Neutrophil (primary cell): ENCODE data around the gene UGP2.

Source experiments
- H3K27ac ChIP-seq: fragments of 200-600 bp; sonication (generic); 2 replicates; pipeline ENCODE4 v1.5.1; 2016; ENCODE audit warnings: mild to moderate bottlenecking, moderate library complexity
- H3K27me3 ChIP-seq: fragments of 200-600 bp; sonication (generic); 2 replicates; pipeline ENCODE4 v1.6.0; 2016; ENCODE audit warnings: mild to moderate bottlenecking
- H3K36me3 ChIP-seq: fragments of 200-600 bp; sonication (generic); 2 replicates; pipeline ENCODE4 v1.5.1; 2017
- H3K4me1 ChIP-seq, 2 experiments: fragments of 200-600 bp in 1 of 2; sonication (generic) in 1 of 2; 1 replicate in 1 of 2; 2 replicates in 1 of 2; pipeline versions ENCODE4 v1.5.1 to v1.6.1; 2013 to 2016; ENCODE audit warnings: low read depth in 1 of 2, low read length in 1 of 2, mild to moderate bottlenecking in 1 of 2, moderate library complexity in 1 of 2; ENCODE audit not compliant: control insufficient read depth in 1 of 2, insufficient read depth in 1 of 2
- H3K4me3 ChIP-seq, 2 experiments: fragments of 200-600 bp in 1 of 2; sonication (generic) in 1 of 2; 1 replicate in 1 of 2; 2 replicates in 1 of 2; pipeline ENCODE4 v1.5.1; 2013 to 2016; ENCODE audit warnings: low read depth in 1 of 2, low read length in 1 of 2, mild to moderate bottlenecking in 1 of 2, moderate library complexity in 1 of 2
- H3K9me3 ChIP-seq: fragments of 200-600 bp; sonication (generic); 2 replicates; pipeline ENCODE4 v1.5.1; 2016
- CTCF ChIP-seq: fragments of 200-600 bp; sonication (generic); IDR thresholded peaks from 2 replicates; pipeline ENCODE4 v1.5.1; 2016; ENCODE audit warnings: antibody characterized with exemption

UGP2 gene

DNA sequence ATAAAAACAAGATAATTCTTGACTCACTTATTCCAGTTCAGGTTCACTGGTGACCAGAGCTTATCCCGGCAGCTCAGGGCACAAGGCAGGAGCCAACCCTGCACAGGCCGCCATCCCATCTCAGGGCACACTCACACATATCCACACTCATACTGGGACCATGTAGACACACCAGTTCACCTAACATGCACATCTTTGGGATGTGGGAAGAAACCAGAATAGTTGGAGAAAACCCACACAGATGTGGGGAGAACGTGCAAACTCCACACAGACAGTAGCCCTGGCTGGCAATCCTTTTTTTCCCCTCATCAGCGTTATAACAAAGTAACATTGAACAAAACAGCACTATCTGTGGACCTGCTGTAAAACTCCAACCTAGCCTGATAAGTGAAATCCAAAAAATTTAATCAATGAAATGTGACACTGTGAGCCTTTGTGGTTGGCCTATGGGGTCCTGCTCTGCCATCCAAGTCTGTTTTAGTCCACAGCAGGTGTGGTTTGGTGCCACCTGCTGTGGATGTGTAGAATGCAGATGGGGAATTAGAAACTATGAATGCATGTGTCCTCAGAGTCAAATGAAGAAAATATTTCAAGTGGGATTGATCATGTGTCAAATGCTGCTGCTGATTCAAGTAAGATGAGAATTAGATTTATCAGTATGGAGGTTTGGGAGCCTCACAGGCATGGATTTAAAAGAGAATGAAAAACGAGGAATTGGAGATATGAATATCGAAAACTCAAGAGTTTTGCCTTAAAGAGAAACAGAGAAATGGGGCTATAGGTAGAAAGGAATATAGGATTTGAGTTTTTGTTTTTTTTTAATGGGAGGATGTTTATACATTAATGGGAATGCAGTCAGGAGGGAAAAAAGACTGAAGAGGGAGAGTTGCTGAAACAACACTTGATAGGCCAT lies 47.0 kb downstream of the UGP2 start:
- Histone ChIP-seq H3K27me3 (no peaks in the 10 kb centered on the region), H3K36me3 (peaks cover 96% of the 10 kb centered on the region)

DNA sequence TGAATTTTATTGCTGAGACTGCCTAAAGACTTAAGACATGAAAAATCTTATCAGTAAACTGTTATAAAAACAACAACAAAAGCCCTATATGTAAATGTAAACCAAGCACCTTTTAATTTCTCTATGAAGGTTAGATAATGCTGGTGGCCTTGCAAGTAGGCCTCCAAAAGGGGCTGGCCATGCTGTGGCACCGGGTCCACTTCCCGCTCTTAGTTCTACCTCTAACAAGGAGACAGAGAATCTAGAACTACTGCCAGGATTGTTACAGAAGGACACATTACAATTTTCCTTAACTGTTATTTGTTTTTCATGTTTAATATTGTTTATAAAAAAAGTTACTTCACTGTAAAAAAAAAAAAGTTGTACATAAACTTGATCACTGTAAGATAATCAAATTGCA lies 49.0 kb downstream of the UGP2 start:
- peaks cover 87% of the 10 kb centered on the region for H3K36me3 ChIP-seq
- H3K27ac ChIP-seq: no peak overlapping the region
- H3K4me1 ChIP-seq: no peaks in the 10 kb centered on the region
- TF ChIP-seq CTCF: no peak
- no peaks in the 10 kb centered on the region for H3K27me3 ChIP-seq
- no peak overlapping the region for H3K4me3 ChIP-seq
- H3K9me3 ChIP-seq: no peaks in the 10 kb centered on the region

More for the DNA sequence above, 47.0 kb downstream of the UGP2 start:
- Histone ChIP-seq H3K9me3 (no peaks in the 10 kb centered on the region), H3K4me1 (no peaks in the 10 kb centered on the region), H3K27ac (no peak overlapping the region), H3K4me3 (no peak overlapping the region)
- TF ChIP-seq CTCF: no peak

DNA sequence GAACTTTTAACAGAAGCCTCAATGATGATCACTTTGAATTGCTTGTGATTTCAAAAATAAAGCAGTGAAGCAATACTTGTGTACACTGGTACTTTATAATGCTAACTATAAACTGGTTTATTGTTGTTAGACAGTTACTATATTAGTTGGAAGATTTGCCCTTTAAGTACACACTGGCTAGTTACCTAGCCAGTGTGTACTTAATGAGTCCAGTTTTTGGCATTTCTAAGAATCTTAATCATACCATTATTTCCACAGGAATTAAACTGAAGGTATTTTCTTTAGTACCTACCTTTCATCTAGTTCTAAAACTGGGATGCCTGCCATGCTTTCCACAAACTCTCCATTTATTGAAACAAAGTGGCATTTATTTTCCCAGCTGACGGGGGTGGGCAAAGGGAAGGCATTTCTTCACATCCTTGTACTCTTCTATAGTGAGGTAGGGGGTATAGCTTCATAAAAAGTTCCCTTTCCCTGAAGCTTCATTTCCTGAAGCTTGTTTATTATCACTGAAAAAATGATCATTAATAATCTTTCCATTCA lies 49.9 kb downstream of the UGP2 start:
- Histone ChIP-seq H3K36me3 (peaks cover 85% of the 10 kb centered on the region), H3K4me1 (no peaks in the 10 kb centered on the region), H3K9me3 (no peaks in the 10 kb centered on the region), H3K27ac (no peak overlapping the region), H3K4me3 (no peak overlapping the region), H3K27me3 (no peaks in the 10 kb centered on the region)
- no peak for TF ChIP-seq CTCF

GRCh38 chr2:63893163-63893562 lies 51.5 kb downstream of the UGP2 start:
- Histone ChIP-seq H3K4me1 (no peaks in the 10 kb centered on the region), H3K9me3 (no peaks in the 10 kb centered on the region)

DNA sequence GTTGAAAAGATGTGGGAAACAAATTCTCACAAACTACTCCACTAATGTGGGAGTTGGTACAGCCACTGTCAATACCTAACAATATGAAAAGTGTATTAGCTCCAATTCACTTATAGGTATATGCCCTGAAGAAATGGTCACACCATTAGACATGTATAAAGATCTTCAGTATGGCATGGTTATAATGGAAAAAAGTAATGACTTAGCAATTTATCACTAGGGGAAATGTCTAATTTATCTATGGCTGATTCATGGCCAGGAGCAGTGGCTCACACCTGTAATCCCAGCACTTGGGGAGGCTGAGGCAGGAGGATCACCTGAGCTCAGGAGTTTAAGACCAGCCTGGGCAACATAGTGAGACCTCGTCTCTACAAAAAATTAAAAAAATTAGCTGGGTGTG lies 52.5 kb downstream of the UGP2 start:
- Histone ChIP-seq H3K4me1 (no peaks in the 10 kb centered on the region), H3K9me3 (no peaks in the 10 kb centered on the region), H3K4me3 (no peak overlapping the region), H3K27me3 (no peaks in the 10 kb centered on the region), H3K36me3 (peaks cover 83% of the 10 kb centered on the region), H3K27ac (no peak overlapping the region)
- TF ChIP-seq CTCF: no peak

More at GRCh38 chr2:63893163-63893562, 51.5 kb downstream of the UGP2 start:
- H3K27me3 ChIP-seq: no peaks in the 10 kb centered on the region
- TF ChIP-seq CTCF: no peak
- H3K36me3 ChIP-seq: peaks cover 84% of the 10 kb centered on the region
- no peak overlapping the region for H3K4me3 ChIP-seq
- no peak overlapping the region for H3K27ac ChIP-seq
